ENCODE data around the gene TSPYL1. TPM values are rescaled to one million over a fixed set of nuclear protein-coding genes. Genes with fewer than 3 reads are reported as not detected.

TSPYL1 gene
- polyA plus RNA-seq, 4 donors = 25.1 to 90.8 (median 32.8) TPM

DNA sequence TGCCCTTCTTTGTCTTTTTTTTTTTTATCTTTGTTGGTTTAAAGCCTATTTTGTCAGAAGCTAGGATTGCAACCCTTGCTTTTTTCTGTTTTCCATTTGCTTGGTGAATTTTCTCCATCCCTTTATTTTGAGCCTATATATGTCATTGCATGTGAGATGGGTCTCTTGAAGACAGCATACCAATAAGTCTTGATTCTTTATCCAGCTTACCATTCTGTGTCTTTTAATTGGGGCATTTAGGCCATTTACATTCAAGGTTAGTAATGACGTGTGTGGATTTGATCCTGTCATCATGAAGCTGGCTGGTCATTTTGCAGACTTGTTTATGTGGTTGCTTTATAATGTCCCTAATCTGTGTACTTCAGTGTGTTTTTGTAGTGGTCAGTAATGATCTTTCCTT, 16.4 kb downstream of the TSPYL1 start:
- Histone ChIP-seq H3K27ac (ENCODE audit: low read depth in 1 of 3, low read length in 2 of 3) (no peak overlapping the region), H3K27me3 (ENCODE audit: control insufficient read depth in 3 of 3, insufficient read depth in 3 of 3, low read length in 3 of 3) (no peaks in the 10 kb centered on the region), H3K4me1 (ENCODE audit: control insufficient read depth in 3 of 3, insufficient read depth in 2 of 3, low read depth in 1 of 3, low read length in 2 of 3) (no peaks in the 10 kb centered on the region), H3K4me3 (ENCODE audit: low read depth in 1 of 3, low read length in 3 of 3) (no peak overlapping the region), H3K36me3 (ENCODE audit: control insufficient read depth in 3 of 3, insufficient read depth in 2 of 3, low read depth in 1 of 3, low read length in 3 of 3) (peaks cover 2 to 17% (median 2%) of the 10 kb centered on the region in 3 donors), H3K9me3 (ENCODE audit: control insufficient read depth in 2 of 2, insufficient read depth in 1 of 2, low read depth in 1 of 2, low read length in 1 of 2) (peaks cover 0 to 2% of the 10 kb centered on the region in 2 donors)
- 92 to 100% (median 96%) methylated on average over 1 of the region's 1 CpG for WGBS, 3 donors
- no peak for DNase-seq
- FAIRE-seq = no peak

DNA sequence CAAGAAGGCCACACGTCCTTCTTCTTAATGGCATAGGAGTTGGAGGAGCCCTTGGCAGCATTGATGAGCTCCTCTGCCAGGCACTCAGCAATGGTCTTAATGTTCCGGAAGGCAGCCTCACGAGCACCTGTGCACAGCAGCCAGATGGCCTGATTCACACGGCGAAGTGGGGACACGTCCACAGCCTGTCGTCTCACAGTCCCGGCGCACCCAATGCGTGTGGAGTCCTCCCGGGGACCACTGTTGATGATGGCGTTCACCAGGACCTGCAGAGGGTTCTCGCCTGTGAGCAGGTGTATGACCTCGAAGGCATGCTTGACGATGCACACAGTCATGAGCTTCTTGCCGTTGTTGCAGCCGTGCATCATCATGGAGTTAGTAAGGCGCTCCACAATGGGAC, 21.2 kb downstream of the TSPYL1 start:
- no peaks in the 10 kb centered on the region for H3K27me3 ChIP-seq (ENCODE audit: control insufficient read depth in 3 of 3, insufficient read depth in 3 of 3, low read length in 3 of 3)
- peaks cover 0 to 5% (median 0%) of the 10 kb centered on the region in 3 donors for H3K4me1 ChIP-seq (ENCODE audit: control insufficient read depth in 3 of 3, insufficient read depth in 2 of 3, low read depth in 1 of 3, low read length in 2 of 3)
- no peak for FAIRE-seq
- H3K36me3 ChIP-seq (ENCODE audit: control insufficient read depth in 3 of 3, insufficient read depth in 2 of 3, low read depth in 1 of 3, low read length in 3 of 3) = peaks cover 0 to 7% (median 0%) of the 10 kb centered on the region in 3 donors
- H3K27ac ChIP-seq (ENCODE audit: low read depth in 1 of 3, low read length in 2 of 3) = no peak overlapping the region
- no peak overlapping the region for H3K4me3 ChIP-seq (ENCODE audit: low read depth in 1 of 3, low read length in 3 of 3)
- WGBS, 3 donors = 96 to 97% (median 97%) methylated on average over 18 of the region's 18 CpGs
- no peaks in the 10 kb centered on the region for H3K9me3 ChIP-seq (ENCODE audit: control insufficient read depth in 2 of 2, insufficient read depth in 1 of 2, low read depth in 1 of 2, low read length in 1 of 2)
- DNase-seq = no peak

DNA sequence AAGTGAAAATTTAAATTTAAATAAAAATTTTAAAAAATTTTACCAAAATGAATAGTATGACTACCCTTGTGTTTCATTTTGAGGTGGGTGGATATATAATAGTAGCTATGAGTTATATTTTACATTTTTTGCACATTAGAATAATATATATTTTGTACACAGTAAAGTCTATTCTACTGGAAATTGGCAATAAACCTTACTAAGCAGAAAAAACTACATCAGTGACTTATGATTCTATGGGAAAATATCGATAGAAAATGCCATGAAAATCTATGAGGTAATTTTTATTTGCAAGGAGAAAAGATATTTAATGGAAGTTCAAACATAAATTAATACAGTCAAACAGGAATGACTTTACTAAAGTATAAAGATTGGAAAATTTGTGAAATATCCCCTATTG, 23.0 kb downstream of the TSPYL1 start:
- FAIRE-seq (no peak), DNase-seq (no peak)
- Histone ChIP-seq H3K36me3 (ENCODE audit: control insufficient read depth in 3 of 3, insufficient read depth in 2 of 3, low read depth in 1 of 3, low read length in 3 of 3) (peaks cover 0 to 7% (median 0%) of the 10 kb centered on the region in 3 donors), H3K27ac (ENCODE audit: low read depth in 1 of 3, low read length in 2 of 3) (no peak overlapping the region), H3K27me3 (ENCODE audit: control insufficient read depth in 3 of 3, insufficient read depth in 3 of 3, low read length in 3 of 3) (no peaks in the 10 kb centered on the region), H3K9me3 (ENCODE audit: control insufficient read depth in 2 of 2, insufficient read depth in 1 of 2, low read depth in 1 of 2, low read length in 1 of 2) (no peaks in the 10 kb centered on the region), H3K4me3 (ENCODE audit: low read depth in 1 of 3, low read length in 3 of 3) (no peak overlapping the region), H3K4me1 (ENCODE audit: control insufficient read depth in 3 of 3, insufficient read depth in 2 of 3, low read depth in 1 of 3, low read length in 2 of 3) (peaks cover 8 to 17% (median 12%) of the 10 kb centered on the region in 3 donors)
- WGBS, 3 donors = 95 to 98% (median 97%) methylated on average over 1 of the region's 1 CpG

DNA sequence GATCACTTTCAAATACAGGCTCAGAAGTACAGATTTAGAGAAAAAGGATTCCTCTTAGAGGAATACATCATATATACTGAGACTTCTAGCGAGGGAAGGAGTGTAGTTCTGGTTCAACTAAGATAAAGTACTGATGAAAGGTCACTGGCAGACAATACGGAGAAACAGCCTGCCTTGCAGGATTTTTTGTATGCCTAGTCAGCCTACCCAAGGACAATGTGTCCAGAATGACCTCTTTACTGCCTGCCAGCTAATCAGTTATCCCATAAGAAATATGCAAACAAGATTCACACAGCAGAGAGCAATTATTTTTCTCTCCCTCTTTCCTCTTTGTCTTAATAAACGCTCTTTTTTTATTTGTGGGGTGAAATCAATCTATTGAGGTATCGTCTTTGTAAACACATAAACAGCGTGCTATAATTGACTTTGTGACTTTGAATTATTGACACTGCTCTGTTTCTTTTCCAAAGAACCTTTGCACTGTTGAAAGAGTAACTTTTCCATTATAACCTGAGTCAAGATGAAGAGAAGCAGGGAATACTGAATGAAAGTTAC, 24.4 kb downstream of the TSPYL1 start:
- H3K4me1 ChIP-seq (ENCODE audit: control insufficient read depth in 3 of 3, insufficient read depth in 2 of 3, low read depth in 1 of 3, low read length in 2 of 3) = peaks cover 8 to 27% (median 16%) of the 10 kb centered on the region in 3 donors
- no peak overlapping the region for H3K4me3 ChIP-seq (ENCODE audit: low read depth in 1 of 3, low read length in 3 of 3)
- FAIRE-seq (no peak), DNase-seq (peak; percentile 63 to 73)
- no peaks in the 10 kb centered on the region for H3K9me3 ChIP-seq (ENCODE audit: control insufficient read depth in 2 of 2, insufficient read depth in 1 of 2, low read depth in 1 of 2, low read length in 1 of 2)
- peaks cover 0 to 9% (median 0%) of the 10 kb centered on the region in 3 donors for H3K36me3 ChIP-seq (ENCODE audit: control insufficient read depth in 3 of 3, insufficient read depth in 2 of 3, low read depth in 1 of 3, low read length in 3 of 3)
- peak overlapping the region in 1 of 3 donors; percentile 87 for H3K27ac ChIP-seq (ENCODE audit: low read depth in 1 of 3, low read length in 2 of 3)
- no peaks in the 10 kb centered on the region for H3K27me3 ChIP-seq (ENCODE audit: control insufficient read depth in 3 of 3, insufficient read depth in 3 of 3, low read length in 3 of 3)
- whole genome bisulfite sequencing, 3 donors = 14 to 40% (median 38%) methylated on average over 5 of the region's 5 CpGs

DNA sequence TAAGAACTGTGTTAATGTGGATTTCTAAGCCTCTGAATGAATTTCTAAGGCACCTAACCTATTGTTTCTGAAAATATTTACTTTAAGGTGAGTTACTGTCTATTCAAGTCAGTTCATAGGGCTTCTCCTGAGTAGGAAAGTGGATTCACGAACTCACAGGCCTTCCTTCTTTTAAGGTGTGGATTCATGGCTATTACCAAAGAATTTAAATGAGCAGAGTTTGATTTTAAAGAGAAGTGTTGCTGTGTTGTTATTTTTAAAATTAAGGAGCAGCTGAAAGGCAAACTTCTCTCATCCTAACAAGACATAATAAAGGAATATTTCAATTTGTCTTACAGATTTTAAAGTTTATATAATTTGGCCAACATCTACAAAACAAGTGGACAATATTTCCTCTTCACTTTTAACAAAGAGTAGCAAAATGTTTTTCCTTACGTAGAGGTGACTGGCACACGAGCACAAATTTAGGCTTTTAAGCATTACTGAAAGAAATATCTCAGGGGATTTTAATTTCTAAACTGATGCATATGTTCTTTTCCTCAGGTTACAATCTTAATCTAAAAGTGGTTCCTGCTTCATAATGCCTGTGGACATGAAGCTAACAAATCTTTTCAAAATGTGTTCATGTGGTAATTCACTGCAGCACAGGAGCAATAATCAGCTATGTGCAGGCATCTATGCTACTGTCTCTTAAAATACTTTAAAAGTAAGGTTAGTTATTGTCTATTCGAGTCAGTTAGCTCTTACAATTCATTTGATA, 25.3 kb downstream of the TSPYL1 start:
- Histone ChIP-seq H3K36me3 (ENCODE audit: control insufficient read depth in 3 of 3, insufficient read depth in 2 of 3, low read depth in 1 of 3, low read length in 3 of 3) (peaks cover 0 to 9% (median 0%) of the 10 kb centered on the region in 3 donors), H3K27ac (ENCODE audit: low read depth in 1 of 3, low read length in 2 of 3) (peak overlapping the region in 2 of 3 donors; percentile 87 to 88), H3K9me3 (ENCODE audit: control insufficient read depth in 2 of 2, insufficient read depth in 1 of 2, low read depth in 1 of 2, low read length in 1 of 2) (no peaks in the 10 kb centered on the region), H3K4me3 (ENCODE audit: low read depth in 1 of 3, low read length in 3 of 3) (peak overlapping the region in 2 of 3 donors; percentile 72 to 96), H3K4me1 (ENCODE audit: control insufficient read depth in 3 of 3, insufficient read depth in 2 of 3, low read depth in 1 of 3, low read length in 2 of 3) (peaks cover 8 to 27% (median 16%) of the 10 kb centered on the region in 3 donors), H3K27me3 (ENCODE audit: control insufficient read depth in 3 of 3, insufficient read depth in 3 of 3, low read length in 3 of 3) (no peaks in the 10 kb centered on the region)
- DNase-seq = no peak
- WGBS, 3 donors = 9 to 20% (median 13%) methylated on average over 4 of the region's 4 CpGs
- FAIRE-seq = no peak

DNA sequence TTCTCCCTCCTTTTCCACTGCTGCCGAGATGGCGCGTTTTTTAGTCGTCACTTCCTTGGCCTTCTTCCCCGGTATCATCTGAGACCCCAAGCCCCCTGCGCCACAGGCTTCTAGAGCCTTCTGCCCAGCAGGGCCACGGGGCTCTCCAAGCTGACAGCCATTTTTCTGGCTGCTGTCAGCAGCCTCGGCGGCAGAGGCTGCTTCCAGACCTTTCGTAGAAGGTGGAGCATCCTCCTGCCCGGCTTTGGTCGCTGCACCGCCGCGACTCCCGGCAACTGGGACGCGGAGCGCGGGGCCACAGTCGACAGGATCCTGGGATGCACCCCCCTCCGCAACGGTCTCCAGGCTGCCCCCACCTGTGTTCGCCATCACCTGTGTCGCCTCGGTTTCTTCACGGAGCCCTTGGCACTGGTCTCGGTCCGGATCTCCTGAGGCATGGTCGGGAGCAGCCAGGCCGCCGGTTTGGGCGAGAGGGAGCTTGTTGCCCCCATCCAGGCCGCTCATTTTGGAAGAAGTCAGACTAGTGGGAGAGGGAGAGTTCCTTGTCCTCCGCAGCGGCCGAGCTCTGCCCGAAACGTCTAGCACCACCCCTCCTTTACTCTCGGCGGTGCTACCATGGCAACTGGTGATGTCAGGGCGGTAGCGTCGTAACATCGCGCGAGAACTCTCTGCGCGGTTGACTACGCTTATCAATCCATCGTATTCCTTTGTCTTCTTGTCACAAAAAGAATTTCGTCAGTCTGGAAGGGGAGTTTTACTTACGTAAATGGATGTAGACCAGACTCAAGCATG, 26.0 kb downstream of the TSPYL1 start, which contains the start of gene TSPYL4:
TSS of gene TSPYL4 (minus strand) at position 571 of the 792 bp plus-strand sequence. CDS start at position 504, 67 bp downstream.
- DNase-seq = peak; percentile 93 to 97
- Histone ChIP-seq H3K4me3 (ENCODE audit: low read depth in 1 of 3, low read length in 3 of 3) (peak within 1 kb of the TSS; percentile 72 to 96 (median 89)), H3K9me3 (ENCODE audit: control insufficient read depth in 2 of 2, insufficient read depth in 1 of 2, low read depth in 1 of 2, low read length in 1 of 2) (no peaks in the 10 kb centered on the region), H3K27me3 (ENCODE audit: control insufficient read depth in 3 of 3, insufficient read depth in 3 of 3, low read length in 3 of 3) (no peaks in the 10 kb centered on the region), H3K36me3 (ENCODE audit: control insufficient read depth in 3 of 3, insufficient read depth in 2 of 3, low read depth in 1 of 3, low read length in 3 of 3) (peaks cover 0 to 5% (median 0%) of the 10 kb centered on the region in 3 donors), H3K4me1 (ENCODE audit: control insufficient read depth in 3 of 3, insufficient read depth in 2 of 3, low read depth in 1 of 3, low read length in 2 of 3) (peaks cover 8 to 27% (median 16%) of the 10 kb centered on the region in 3 donors), H3K27ac (ENCODE audit: low read depth in 1 of 3, low read length in 2 of 3) (peak within 1 kb of the TSS; percentile 56 to 88 (median 87))
- FAIRE-seq = no peak
- 0 to 1% (median 0%) methylated on average over 51 to 53 of the region's 53 CpGs for WGBS, 3 donors

DNA sequence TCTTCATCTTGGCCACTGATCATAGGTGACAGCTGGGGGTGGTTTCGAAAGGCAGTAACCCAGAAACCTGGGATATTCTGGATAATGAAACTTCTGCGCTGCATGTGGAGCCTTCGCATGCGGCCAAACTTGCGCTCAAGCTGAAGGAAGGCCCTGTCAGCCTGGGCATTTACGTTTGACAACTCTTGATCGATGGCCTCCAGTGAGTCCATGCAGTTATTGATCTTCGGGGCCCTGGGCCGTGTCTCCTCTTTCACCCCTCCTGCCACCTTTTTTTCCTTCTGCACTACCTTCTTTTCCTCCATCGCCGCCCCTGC, 26.6 kb downstream of the TSPYL1 start:
- H3K36me3 ChIP-seq (ENCODE audit: control insufficient read depth in 3 of 3, insufficient read depth in 2 of 3, low read depth in 1 of 3, low read length in 3 of 3) = peaks cover 0 to 2% (median 0%) of the 10 kb centered on the region in 3 donors
- DNase-seq (no peak), FAIRE-seq (no peak)
- peak overlapping the region; percentile 72 to 96 (median 89) for H3K4me3 ChIP-seq (ENCODE audit: low read depth in 1 of 3, low read length in 3 of 3)
- WGBS, 3 donors = 22 to 31% (median 31%) methylated on average over 11 of the region's 11 CpGs
- H3K27ac ChIP-seq (ENCODE audit: low read depth in 1 of 3, low read length in 2 of 3) = peak overlapping the region in 2 of 3 donors; percentile 87 to 88
- H3K27me3 ChIP-seq (ENCODE audit: control insufficient read depth in 3 of 3, insufficient read depth in 3 of 3, low read length in 3 of 3) = no peaks in the 10 kb centered on the region
- H3K9me3 ChIP-seq (ENCODE audit: control insufficient read depth in 2 of 2, insufficient read depth in 1 of 2, low read depth in 1 of 2, low read length in 1 of 2) = no peaks in the 10 kb centered on the region
- H3K4me1 ChIP-seq (ENCODE audit: control insufficient read depth in 3 of 3, insufficient read depth in 2 of 3, low read depth in 1 of 3, low read length in 2 of 3) = peaks cover 8 to 27% (median 16%) of the 10 kb centered on the region in 3 donors

Data from small intestine (tissue), 7 donors.